Daoy (cell line): Measurements from ENCODE around the gene LCE1D. TPM values are rescaled to one million over a fixed set of nuclear protein-coding genes. Genes with fewer than 3 reads are reported as not detected.
A peak's percentile ranks its signal among the peaks of the same experiment; 100 is the strongest.

Experiments
- DNase-seq: peaks from one replicate; pipeline ENCODE4 v3.0.0-alpha.2; 2015; ENCODE audit warnings: low read depth
- total RNA-seq: library from RNA; depleted of rRNA; stranded (reverse); fragments of >200 nt; shearing (Covaris generic); gene quantifications from 2 replicates; pipeline ENCODE4 v1.2.3, GENCODE V29; 2014; rRNA removed

LCE1D gene
- total RNA-seq = not detected in 2 replicates

- no peak for DNase-seq
Observed at GRCh38 chr1:152796421-152796820, at the start of gene LCE1D. TSS of gene LCE1D (plus strand) at chr1:152796721. CDS start at chr1:152797795, 1,074 bp downstream.

- no peak for DNase-seq
Observed at GRCh38 chr1:152747831-152748230, 48.7 kb upstream of the LCE1D start.

GRCh38 chr1:152752225-152752624 lies 44.3 kb upstream of the LCE1D start:
- DNase-seq = peak; percentile 79

- no peak for DNase-seq
Observed at GRCh38 chr1:152753586-152753985, 42.9 kb upstream of the LCE1D start.

GRCh38 chr1:152756872-152757271 lies 39.6 kb upstream of the LCE1D start:
- peak; percentile 26 for DNase-seq

- no peak for DNase-seq
Observed at GRCh38 chr1:152757747-152758146, 38.8 kb upstream of the LCE1D start, which contains the start of gene KPRP. TSS of gene KPRP (plus strand) at chr1:152758025. CDS start at chr1:152759589, 1,564 bp downstream.

GRCh38 chr1:152758636-152759035 lies 37.9 kb upstream of the LCE1D start:
- DNase-seq = no peak

- no peak for DNase-seq
Observed at GRCh38 chr1:152759453-152760173, 36.9 kb upstream of the LCE1D start.

- no peak for DNase-seq
Observed at GRCh38 chr1:152760551-152761190, 35.9 kb upstream of the LCE1D start.

GRCh38 chr1:152761609-152762213 lies 34.8 kb upstream of the LCE1D start:
- DNase-seq = no peak

- no peak for DNase-seq
Observed at GRCh38 chr1:152768847-152769533, 27.5 kb upstream of the LCE1D start.

- no peak for DNase-seq
Observed at GRCh38 chr1:152770411-152770810, 26.1 kb upstream of the LCE1D start.

GRCh38 chr1:152774875-152775274 lies 21.6 kb upstream of the LCE1D start, which contains the start of gene LCE1F:
TSS of gene LCE1F (plus strand) at chr1:152775140. CDS start at chr1:152776372, 1,232 bp downstream.
- DNase-seq = no peak

GRCh38 chr1:152776361-152776760 lies 20.2 kb upstream of the LCE1D start:
- DNase-seq = no peak

- DNase-seq = peak; percentile 38
Observed at GRCh38 chr1:152777510-152778137, 18.9 kb upstream of the LCE1D start.

GRCh38 chr1:152783095-152783494 lies 13.4 kb upstream of the LCE1D start:
- DNase-seq = peak; percentile 22

- no peak for DNase-seq
Observed at GRCh38 chr1:152786077-152786476, 10.4 kb upstream of the LCE1D start, which contains the start of gene LCE1E. TSS of gene LCE1E (plus strand) at chr1:152786257. CDS start at chr1:152787300, 1,043 bp downstream.

- DNase-seq = no peak
Observed at GRCh38 chr1:152795686-152796085, 835 bp upstream of the LCE1D start.

GRCh38 chr1:152801333-152801732 lies 4.8 kb downstream of the LCE1D start:
- no peak for DNase-seq

GRCh38 chr1:152806576-152806975 lies 10.1 kb downstream of the LCE1D start, which contains the start of gene LCE1C:
TSS of gene LCE1C (minus strand) at chr1:152806651. CDS start at chr1:152805478, 1,173 bp downstream.
- no peak for DNase-seq

- DNase-seq = no peak
Observed at GRCh38 chr1:152811050-152811449, 14.5 kb downstream of the LCE1D start.
